Glomerular visceral epithelial cell (primary cell): ENCODE measurements around the gene KRTAP5-10.
"Not testable (repeated sequence)": the region's sequence is repeated elsewhere in the genome, so short reads cannot be mapped to it uniquely, and the experiment has no call there.

Experiments used
- DNase-seq: peaks from one replicate; pipeline ENCODE4 v3.0.0-alpha.2; 2016; ENCODE audit errors: extremely low spot score

The KRTAP5-10 gene

GRCh38 chr11:71542879-71543777 is 22.2 kb upstream of the KRTAP5-10 start:
- no peak for DNase-seq

- no peak for DNase-seq
Measured at GRCh38 chr11:71543866-71544265, 21.5 kb upstream of the KRTAP5-10 start.

- no peak for DNase-seq
Measured at GRCh38 chr11:71544525-71545214, 20.7 kb upstream of the KRTAP5-10 start.

- DNase-seq, result no peak
Measured at GRCh38 chr11:71545405-71545966, 19.9 kb upstream of the KRTAP5-10 start.

GRCh38 chr11:71548120-71548519 is 17.2 kb upstream of the KRTAP5-10 start, which contains the start of gene KRTAP5-9:
Gene KRTAP5-9, plus strand, starts transcription at chr11:71548420. Its CDS starts 238 bp downstream, at chr11:71548658.
- no peak for DNase-seq

- DNase-seq, result no peak
Measured at GRCh38 chr11:71548716-71549151, 16.6 kb upstream of the KRTAP5-10 start.

GRCh38 chr11:71551711-71552110 is 13.7 kb upstream of the KRTAP5-10 start:
- DNase-seq, result no peak

- DNase-seq, result no peak
Measured at GRCh38 chr11:71554996-71555395, 10.4 kb upstream of the KRTAP5-10 start.

- no peak for DNase-seq
Measured at GRCh38 chr11:71555508-71555907, 9.9 kb upstream of the KRTAP5-10 start.

GRCh38 chr11:71556018-71556417 is 9.3 kb upstream of the KRTAP5-10 start:
- no peak for DNase-seq

GRCh38 chr11:71557257-71557656 is 8.1 kb upstream of the KRTAP5-10 start:
- no peak for DNase-seq

- DNase-seq, result no peak
Measured at GRCh38 chr11:71558996-71559395, 6.4 kb upstream of the KRTAP5-10 start.

- DNase-seq, result no peak
Measured at GRCh38 chr11:71562120-71562519, 3.2 kb upstream of the KRTAP5-10 start.

GRCh38 chr11:71563406-71563805 is 2.0 kb upstream of the KRTAP5-10 start:
- peak; percentile 64 for DNase-seq

GRCh38 chr11:71564430-71564829 is 933 bp upstream of the KRTAP5-10 start:
- DNase-seq, result no peak

GRCh38 chr11:71566081-71566620 is 788 bp downstream of the KRTAP5-10 start:
- no peak for DNase-seq

- not testable (repeated sequence) for DNase-seq
Measured at GRCh38 chr11:71566626-71567599, 1.6 kb downstream of the KRTAP5-10 start.

GRCh38 chr11:71567633-71568032 is 2.3 kb downstream of the KRTAP5-10 start:
- DNase-seq, result not testable (repeated sequence)

- DNase-seq, result no peak
Measured at GRCh38 chr11:71568704-71569349, 3.5 kb downstream of the KRTAP5-10 start.

GRCh38 chr11:71571101-71571850 is 5.9 kb downstream of the KRTAP5-10 start:
- not testable (repeated sequence) for DNase-seq
